Measurements from ENCODE around the gene GANAB. TPM values are rescaled to one million over a fixed set of nuclear protein-coding genes. Genes with fewer than 3 reads are reported as not detected.

GANAB gene
- total and polyA plus RNA-seq, 2 of the 4 experiments (the other 2 are of a cell fraction) = 209 to 344 TPM

DNA sequence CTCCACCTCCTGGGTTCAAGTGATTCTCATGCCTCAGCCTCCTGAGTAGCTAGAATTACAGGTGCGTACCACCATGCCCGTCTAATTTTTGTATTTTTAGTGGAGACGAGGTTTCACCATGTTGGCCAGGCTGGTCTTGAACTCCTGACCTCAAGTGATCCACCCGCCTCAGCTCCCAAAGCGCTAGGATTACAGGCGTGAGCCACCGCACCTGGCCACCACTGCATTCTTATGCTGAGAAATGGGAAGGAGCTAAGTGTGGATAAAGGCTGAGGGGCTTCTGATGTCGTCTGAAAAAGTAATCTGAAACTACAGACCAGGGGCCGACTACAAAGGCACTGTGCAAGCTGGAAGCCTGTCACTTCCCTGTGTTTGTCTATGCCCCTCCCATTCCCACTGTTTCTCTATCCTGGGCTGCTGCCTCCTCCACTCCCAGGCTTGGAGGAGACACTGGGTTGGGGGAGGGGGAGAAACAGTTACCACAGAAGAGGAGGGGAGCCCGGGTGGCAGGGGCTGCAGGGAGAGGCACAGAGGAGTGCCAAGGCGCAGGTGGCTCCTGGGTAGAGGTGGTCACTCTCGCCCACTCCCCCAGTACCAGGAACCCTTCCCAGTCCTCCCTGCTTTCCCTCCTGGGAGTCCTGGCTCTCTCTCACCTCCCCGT lies 41.8 kb downstream of the GANAB start:
- Histone ChIP-seq H2BK20ac (ENCODE audit: low read depth, low read length) (no peak overlapping the region), H3K36me3 (ENCODE audit: control insufficient read depth, insufficient read depth, low read length) (peaks cover 28% of the 10 kb centered on the region), H3K79me1 (ENCODE audit: low read depth in 1 of 2, low read length in 2 of 2) (peaks cover 0 to 14% of the 10 kb centered on the region in 2 experiments; a peak in 2 of 4 replicates), H3K4me1 (ENCODE audit: control insufficient read depth, insufficient read depth, low read length) (peaks cover 7% of the 10 kb centered on the region), H2AK5ac (ENCODE audit: low read depth, low read length) (no peak overlapping the region), H4K20me1 (ENCODE audit: insufficient read depth, low read length) (peaks cover 8% of the 10 kb centered on the region; the same call in 1 of the 2 replicates), H3K27me3 (ENCODE audit: control insufficient read depth, insufficient read depth, low read length) (no peaks in the 10 kb centered on the region), H3K9ac (ENCODE audit: low read depth, low read length) (no peak overlapping the region), H3K27ac (ENCODE audit: insufficient read depth, low read length) (no peak overlapping the region), H3K18ac (ENCODE audit: low read depth, low read length) (no peak overlapping the region), H3K9me1 (ENCODE audit: insufficient read depth, low read length) (peaks cover 5% of the 10 kb centered on the region), H2AK9ac (replicated peaks; ENCODE audit: low read depth, low read length, poor library complexity) (peak overlapping the region; percentile 39), H4K8ac (ENCODE audit: low read depth in 2 of 2, low read length in 2 of 2) (no peak overlapping the region), H2BK15ac (ENCODE audit: low read depth, low read length) (no peak overlapping the region), H4K5ac (ENCODE audit: low read depth, low read length) (no peak overlapping the region), H2AFZ (replicated peaks; ENCODE audit: low read length, poor library complexity) (peak overlapping the region; percentile 41), H3K9me3 (ENCODE audit: control insufficient read depth, insufficient read depth, low read length) (no peaks in the 10 kb centered on the region), H3K4me3 (ENCODE audit: insufficient read depth, low read depth, low read length) (no peak overlapping the region), H2BK120ac (ENCODE audit: low read depth, low read length) (no peak overlapping the region), H3K4me2 (ENCODE audit: low read depth, low read length) (no peak overlapping the region), H3K23ac (ENCODE audit: low read depth, low read length) (no peak overlapping the region; the same call in 1 of the 2 replicates), H3K56ac (ENCODE audit: extremely low read depth, insufficient read depth, low read length) (no peak overlapping the region), H3K14ac (replicated peaks; ENCODE audit: low read depth, low read length) (no peak overlapping the region), H2BK5ac (ENCODE audit: low read depth, low read length, poor library complexity, severe bottlenecking) (no peak overlapping the region), H4K91ac (ENCODE audit: insufficient read depth, low read depth, low read length) (no peak overlapping the region), H3K4ac (ENCODE audit: low read depth, low read length) (no peak overlapping the region)
- dilution Hi-C loops (cut with HindIII; ENCODE audit: low sequenced_read_pairs, unreplicated experiment) = no loop called here
- no peak for DNase-seq
- ATAC-seq (ENCODE audit: low read depth) = no peak
- intact Hi-C loops (cut with micrococcal nuclease) = no loop called here
- ChIA-PET CTCF (no interaction called here), POLR2A (ENCODE audit: unreplicated experiment) (no interaction called here)
- TF ChIP-seq RCOR1 (IDR thresholded peaks at IDR 0.05; ENCODE audit: insufficient replicate concordance, low read length) = no peak
- TF ChIP-seq SMC3 (IDR thresholded peaks at IDR 0.05; ENCODE audit: low read depth, low read length) = no peak
- no peak for TF ChIP-seq MXI1 (IDR thresholded peaks at IDR 0.05; ENCODE audit: borderline replicate concordance, low read depth, low read length)
- no peak for TF ChIP-seq FOS (IDR thresholded peaks at IDR 0.05; ENCODE audit: low read depth, low read length)
- no peak for TF ChIP-seq RAD21 (IDR thresholded peaks at IDR 0.05; ENCODE audit: low read length)
- no peak for TF ChIP-seq RFX5 (IDR thresholded peaks at IDR 0.05; ENCODE audit: low read depth, low read length)
- no peak for TF ChIP-seq POLR2A (IDR thresholded peaks at IDR 0.05; ENCODE audit: low read depth, low read length)
- no peak for TF ChIP-seq MAFK (IDR thresholded peaks at IDR 0.05; ENCODE audit: low read depth, low read length)
- TF ChIP-seq, protein P1, sequence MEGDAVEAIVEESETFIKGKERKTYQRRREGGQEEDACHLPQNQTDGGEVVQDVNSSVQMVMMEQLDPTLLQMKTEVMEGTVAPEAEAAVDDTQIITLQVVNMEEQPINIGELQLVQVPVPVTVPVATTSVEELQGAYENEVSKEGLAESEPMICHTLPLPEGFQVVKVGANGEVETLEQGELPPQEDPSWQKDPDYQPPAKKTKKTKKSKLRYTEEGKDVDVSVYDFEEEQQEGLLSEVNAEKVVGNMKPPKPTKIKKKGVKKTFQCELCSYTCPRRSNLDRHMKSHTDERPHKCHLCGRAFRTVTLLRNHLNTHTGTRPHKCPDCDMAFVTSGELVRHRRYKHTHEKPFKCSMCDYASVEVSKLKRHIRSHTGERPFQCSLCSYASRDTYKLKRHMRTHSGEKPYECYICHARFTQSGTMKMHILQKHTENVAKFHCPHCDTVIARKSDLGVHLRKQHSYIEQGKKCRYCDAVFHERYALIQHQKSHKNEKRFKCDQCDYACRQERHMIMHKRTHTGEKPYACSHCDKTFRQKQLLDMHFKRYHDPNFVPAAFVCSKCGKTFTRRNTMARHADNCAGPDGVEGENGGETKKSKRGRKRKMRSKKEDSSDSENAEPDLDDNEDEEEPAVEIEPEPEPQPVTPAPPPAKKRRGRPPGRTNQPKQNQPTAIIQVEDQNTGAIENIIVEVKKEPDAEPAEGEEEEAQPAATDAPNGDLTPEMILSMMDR (conservative IDR thresholded peaks at IDR 0.05; ENCODE audit: low read depth, low read length) = no peak
- no peak for TF ChIP-seq NFE2L2 (IDR thresholded peaks at IDR 0.05; ENCODE audit: low read depth, low read length)
- TF ChIP-seq, protein P2, sequence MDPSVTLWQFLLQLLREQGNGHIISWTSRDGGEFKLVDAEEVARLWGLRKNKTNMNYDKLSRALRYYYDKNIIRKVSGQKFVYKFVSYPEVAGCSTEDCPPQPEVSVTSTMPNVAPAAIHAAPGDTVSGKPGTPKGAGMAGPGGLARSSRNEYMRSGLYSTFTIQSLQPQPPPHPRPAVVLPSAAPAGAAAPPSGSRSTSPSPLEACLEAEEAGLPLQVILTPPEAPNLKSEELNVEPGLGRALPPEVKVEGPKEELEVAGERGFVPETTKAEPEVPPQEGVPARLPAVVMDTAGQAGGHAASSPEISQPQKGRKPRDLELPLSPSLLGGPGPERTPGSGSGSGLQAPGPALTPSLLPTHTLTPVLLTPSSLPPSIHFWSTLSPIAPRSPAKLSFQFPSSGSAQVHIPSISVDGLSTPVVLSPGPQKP (IDR thresholded peaks at IDR 0.05; ENCODE audit: borderline replicate concordance, low read depth, low read length) = no peak
- no peak for TF ChIP-seq CHD1 (IDR thresholded peaks at IDR 0.05; ENCODE audit: low read depth, low read length)
- TF ChIP-seq MAZ (IDR thresholded peaks at IDR 0.05; ENCODE audit: borderline replicate concordance, low read depth, low read length) = no peak
- TF ChIP-seq BHLHE40 (IDR thresholded peaks at IDR 0.05; ENCODE audit: low read depth, low read length) = no peak
- TF ChIP-seq, protein P3, sequence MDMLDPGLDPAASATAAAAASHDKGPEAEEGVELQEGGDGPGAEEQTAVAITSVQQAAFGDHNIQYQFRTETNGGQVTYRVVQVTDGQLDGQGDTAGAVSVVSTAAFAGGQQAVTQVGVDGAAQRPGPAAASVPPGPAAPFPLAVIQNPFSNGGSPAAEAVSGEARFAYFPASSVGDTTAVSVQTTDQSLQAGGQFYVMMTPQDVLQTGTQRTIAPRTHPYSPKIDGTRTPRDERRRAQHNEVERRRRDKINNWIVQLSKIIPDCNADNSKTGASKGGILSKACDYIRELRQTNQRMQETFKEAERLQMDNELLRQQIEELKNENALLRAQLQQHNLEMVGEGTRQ (IDR thresholded peaks at IDR 0.05; ENCODE audit: low read depth, low read length) = no peak
- TF ChIP-seq CEBPB (IDR thresholded peaks at IDR 0.05; ENCODE audit: low read depth, low read length) = no peak
- WGBS, 2 experiments (ENCODE audit: extremely low coverage in 2 of 2, insufficient read length in 1 of 2) = no CpG with 5 or more reads among the region's 13 CpGs
- no TSS peak for BruUV-seq (replicated peaks)
- in situ Hi-C loops (cut with MboI; ENCODE audit: low sequenced_read_pairs) = no loop called here
